Stimulated activated CD4-positive, alpha-beta T cell treated with anti-CD3 and anti-CD28 coated beads, Interleukin-12 subunit alpha, Interleukin-12 subunit beta, amount 100 ng/mL, for 24 hours (primary cell): ENCODE data around the gene SLAIN1.
"Not testable (repeated sequence)": the region's sequence is repeated elsewhere in the genome, so short reads cannot be mapped to it uniquely, and the experiment has no call there.

Experiments
- DNase-seq, 2 experiments: peaks; one replicate each; pipeline ENCODE4 v3.0.0-alpha.2; 2020; ENCODE audit warnings: low read depth in 2 of 2

Gene SLAIN1

DNA sequence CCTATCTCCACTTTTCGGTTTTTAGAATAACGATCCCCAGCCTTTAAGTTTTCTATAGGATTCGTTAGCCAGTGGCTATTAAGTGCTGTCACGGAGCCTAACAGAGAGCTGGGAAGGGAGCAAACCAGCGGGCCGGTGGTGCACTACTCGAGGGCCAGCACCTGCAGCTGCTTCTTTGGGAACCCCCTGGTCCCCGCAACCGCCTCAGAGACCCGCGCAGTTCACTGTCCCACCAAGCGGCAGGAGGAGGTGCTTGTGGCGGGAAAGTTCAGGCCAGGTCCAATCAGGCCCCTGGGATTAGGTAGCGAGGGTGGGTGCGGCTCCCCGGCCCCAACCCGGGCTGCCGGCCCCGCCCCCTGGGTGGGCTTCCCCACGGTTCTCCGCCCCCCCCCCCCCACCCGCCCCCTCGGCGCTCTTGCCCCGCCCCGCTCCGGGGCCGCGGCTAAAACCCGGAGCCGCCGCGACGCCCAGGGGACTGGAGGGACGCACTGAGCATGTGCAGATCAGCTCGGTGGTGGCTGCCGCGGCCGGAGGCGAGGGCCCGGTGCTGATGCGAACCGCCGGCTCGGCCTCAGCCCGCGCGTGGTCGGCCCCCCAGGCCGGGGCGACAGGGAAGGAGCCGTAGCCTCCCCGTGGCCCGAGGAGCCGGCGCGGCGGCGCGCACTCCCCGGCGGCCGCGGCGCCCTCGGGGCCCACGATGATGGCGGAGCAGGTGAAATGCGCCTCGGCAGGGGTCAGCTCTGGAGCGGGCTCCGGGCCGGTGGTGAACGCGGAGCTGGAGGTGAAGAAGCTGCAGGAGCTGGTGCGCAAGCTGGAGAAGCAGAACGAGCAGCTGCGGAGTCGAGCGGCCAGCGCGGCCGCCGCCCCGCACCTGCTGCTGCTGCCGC lies at the start of gene SLAIN1:
SLAIN1 (plus strand) TSS at position 471 of the 887 bp plus-strand sequence; CDS start at position 698, 227 bp downstream.
- peak; percentile 62 to 63 for DNase-seq

GRCh38 chr13:77650409-77650808 lies 47.1 kb upstream of the SLAIN1 start:
- DNase-seq, result no peak

- no peak for DNase-seq
Observed at GRCh38 chr13:77653301-77653700, 44.2 kb upstream of the SLAIN1 start.

- not testable (repeated sequence) for DNase-seq
Observed at GRCh38 chr13:77660016-77660415, 37.5 kb upstream of the SLAIN1 start.

DNA sequence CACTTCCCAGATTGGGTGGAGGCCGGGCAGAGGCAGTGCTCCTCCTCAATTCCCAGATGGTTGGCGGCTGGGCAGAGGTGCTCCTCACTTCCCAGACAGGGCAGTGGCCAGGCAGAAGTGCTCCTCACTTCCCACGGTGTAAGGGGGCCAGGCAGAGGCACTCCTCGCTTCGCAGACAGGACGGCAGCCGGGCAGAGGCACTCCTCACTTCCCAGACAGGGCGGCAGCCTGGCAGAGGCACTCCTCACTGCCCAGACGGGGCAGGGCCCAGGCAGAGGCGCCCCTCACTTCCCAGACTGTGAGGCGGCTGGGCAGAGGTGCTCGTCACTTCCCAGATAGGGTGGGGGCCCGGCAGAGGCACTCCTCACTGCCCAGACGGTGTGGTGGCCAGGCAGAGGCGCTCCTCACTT lies 36.6 kb upstream of the SLAIN1 start:
- DNase-seq, result no peak

DNA sequence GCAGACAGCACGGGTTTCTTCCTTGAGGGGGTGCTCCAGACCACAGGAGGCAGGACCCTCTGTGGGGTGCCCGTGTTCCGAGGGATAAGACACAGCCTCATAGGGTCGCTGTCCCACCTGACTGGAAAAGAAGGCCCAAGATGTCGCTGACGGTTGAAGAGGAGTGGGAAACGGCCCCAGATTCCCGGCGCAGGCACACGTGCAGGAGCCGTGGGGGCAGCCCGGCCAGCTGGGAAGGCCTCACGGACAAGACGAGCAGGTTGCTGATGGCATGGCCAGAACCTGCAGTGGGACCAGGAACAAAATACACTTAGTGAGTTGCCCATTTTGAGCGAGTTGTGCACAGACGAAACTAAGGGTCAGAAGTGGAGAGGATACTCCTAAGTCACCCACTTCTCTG lies 35.2 kb upstream of the SLAIN1 start:
- not testable (repeated sequence) for DNase-seq

DNA sequence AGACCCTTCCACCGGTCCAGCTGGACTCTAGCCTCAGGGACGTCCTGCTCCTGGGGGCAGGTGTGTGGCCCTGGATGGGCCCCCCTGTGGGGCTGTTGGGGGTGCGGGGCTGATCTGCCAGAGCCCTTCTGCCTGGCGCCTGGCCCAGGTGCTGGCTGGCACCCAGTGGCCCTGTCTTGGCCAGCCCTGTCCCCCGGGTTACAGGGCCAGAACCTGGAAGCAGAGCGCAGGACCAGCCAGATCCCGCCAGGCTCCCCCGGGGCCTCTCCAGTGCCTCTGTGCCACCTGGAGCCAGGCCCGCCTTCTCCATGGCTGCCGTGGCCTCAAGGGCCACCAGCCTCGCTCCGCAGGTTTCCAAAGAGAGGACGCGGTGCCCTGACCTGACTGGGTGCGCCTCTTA lies 34.7 kb upstream of the SLAIN1 start:
- DNase-seq, result not testable (repeated sequence)

DNA sequence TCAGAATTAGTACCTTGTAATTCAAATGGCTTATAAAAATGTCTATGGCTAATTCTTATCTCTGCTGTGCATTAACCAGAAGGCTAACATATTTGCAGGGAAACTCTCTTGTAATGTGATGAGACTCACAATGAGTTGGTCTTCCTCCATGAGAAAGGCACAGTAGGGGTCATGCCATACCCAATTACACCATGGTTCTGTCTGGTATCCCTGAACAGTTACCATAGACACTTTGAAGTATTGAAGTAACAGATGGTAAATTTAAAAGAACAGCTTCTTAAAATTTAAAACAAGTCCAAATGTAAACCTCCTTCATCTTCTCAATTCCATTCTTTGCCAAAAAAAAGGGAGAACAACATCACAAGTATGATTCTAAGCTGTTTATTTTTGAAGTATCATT lies 22.6 kb upstream of the SLAIN1 start:
- DNase-seq, result no peak

- no peak for DNase-seq
Observed at GRCh38 chr13:77678691-77679235, 18.7 kb upstream of the SLAIN1 start.

DNA sequence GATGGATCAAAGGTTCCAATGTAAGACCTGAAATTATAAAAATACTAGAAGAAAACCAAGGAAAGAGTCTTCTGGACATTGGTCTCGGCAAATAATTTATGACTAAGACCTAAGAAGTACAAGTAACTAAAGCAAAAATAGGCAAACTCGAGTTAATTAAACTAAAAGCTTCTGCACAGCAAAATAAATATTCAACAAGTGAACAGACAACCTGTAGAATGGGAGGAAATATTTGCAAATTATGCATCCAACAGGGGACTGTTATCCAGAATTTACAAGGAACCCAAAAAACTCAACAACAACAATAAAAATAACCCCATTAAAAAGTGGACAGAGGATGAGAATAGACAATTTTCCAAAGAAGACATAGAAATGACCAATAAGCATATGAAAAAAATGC lies 9.7 kb upstream of the SLAIN1 start:
- no peak for DNase-seq

DNA sequence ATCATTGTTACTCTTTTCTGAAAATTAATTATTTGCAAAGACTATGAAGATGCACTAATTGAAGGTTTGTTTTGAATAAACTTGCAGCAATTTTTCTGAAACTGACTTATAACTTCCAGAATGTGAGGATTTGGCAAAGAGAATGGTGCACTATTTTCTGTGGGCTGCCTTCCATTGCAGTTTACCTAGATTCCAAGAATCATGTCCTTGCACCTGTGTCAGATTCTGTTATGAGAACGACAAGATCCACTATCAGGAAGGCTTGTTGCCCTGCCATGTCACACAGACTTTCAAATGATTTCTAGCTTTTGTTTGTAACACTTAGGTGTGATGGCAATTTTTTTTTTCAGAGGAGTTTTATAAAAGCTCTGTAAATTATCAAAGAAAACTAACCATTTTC lies 5.6 kb upstream of the SLAIN1 start:
- no peak for DNase-seq

DNA sequence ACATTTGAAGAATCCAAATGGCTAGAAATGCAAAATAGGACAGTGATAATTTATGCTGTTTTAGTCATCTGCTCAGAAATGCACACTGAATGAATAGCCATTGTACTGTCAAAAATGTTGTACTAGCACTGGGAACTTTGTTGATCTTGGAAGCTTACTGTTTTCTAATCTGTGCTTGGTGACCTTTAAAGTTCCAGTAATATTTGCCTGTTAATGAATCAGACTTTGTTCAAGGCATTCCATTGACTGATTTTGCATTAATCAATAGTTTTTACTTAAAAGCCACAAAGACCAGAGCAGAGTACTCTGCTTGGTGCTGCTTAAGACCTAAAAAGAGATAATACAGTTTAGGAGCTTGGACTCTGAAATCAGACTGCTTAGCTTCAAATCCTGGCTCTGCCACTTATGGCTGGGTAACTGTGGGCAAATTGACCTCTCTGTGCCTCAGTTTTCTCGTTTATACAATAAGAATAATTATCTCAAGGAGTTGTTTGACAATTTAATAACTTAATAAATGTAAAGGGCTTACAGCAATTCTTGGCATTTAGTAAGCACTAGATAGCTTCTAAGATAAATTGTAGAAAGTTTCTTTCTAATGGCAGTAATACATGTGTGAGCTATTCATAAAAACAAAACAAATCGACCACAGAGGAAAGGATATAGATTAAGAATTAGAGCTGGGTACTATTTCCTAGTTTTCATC lies 4.6 kb upstream of the SLAIN1 start:
- DNase-seq, result no peak

DNA sequence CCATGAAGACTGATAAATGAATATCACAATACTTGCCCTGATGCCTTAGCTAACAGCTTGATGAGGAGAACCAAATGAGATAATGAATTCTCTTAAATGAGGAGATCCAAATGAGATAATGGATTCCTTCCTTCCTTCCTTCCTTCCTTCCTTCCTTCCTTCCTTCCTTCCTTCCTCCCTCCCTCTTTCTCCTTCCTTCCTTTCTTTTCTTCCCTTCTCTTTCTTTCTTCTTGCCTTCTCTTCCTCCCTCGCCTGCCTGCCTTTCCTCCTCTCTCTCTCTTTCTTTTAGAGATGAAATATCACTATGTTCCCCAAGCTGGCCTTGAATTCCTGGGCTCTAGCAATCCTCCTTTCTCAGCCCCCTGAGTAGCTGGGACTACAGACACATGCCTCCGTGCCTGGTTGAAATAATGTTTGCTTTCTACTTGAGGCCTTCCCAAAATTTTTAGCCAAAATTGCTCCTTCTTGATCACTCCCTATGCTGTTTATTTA lies 4.0 kb upstream of the SLAIN1 start:
- no peak for DNase-seq

DNA sequence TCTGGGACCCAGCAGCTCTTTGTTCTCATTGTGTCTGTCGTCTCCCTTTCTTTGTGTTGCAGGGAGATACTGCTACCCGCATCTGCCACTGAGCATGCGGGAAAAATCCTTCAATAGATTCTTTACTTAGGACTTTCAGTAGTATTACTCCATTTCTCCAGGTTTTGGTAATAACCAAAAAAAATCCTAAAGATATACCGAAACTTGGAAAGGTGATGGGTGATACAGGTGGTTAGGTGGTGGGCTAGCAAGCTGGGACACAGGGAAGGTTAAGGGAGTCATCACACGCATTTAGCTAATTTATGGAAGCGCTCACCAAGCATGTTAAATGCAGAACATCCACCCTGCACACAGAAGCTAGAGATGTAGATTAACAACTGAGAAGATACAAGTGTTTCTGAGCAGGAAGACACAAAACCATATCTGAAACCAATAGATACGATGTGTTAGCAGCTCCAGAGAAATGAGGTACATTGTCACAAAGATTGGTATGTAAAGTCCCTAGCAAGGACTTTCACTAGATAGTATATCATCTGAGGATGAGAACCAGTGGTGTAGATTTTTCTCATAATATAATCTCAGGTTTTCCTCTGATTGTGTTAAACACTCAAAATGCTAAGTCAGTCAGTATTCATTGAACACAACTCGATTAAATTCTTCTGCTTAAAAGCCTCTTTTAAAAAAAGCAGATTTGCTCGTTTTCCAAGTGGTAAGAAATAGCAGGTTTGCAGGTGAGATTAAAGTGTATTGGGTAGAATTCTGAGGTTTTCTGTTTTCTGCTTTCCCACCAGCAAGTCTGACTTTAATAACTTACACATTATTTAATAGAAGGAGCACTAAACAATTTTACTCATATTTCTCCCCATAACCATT lies 1.2 kb upstream of the SLAIN1 start:
- no peak for DNase-seq

GRCh38 chr13:77696879-77697216 lies 639 bp upstream of the SLAIN1 start:
- no peak for DNase-seq

GRCh38 chr13:77698201-77699058 lies 943 bp downstream of the SLAIN1 start:
- peak; percentile 6 to 11 for DNase-seq

DNA sequence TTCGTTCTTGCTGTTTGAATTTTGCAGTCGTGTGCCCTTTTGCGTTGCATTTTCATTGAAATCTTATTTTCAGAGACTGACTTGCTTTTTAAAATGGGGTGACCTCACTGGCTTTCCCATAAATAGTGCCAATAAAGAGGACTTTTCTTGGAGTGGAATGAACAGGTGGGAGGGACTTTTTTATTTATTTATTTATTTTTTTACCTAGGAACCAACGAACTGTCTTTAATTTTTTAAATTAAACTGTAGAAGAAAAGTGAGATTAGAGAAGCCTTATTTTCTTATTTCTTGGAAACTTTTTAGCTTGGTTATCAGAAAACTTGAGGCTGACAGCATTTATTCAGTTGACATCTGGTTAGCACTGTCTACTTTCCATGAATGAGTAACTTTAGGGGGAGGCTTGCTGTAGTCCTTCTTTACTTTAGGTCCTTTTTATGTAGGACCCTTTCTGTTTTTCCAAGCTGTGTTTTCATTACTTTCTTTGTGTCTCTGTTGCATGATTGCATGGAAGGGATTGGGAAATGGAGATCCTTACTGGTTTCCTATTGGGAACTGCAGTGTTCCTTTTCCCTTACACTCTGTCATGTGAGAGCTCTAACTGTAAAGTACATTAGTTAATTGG lies 1.7 kb downstream of the SLAIN1 start:
- no peak for DNase-seq

- no peak for DNase-seq
Observed at GRCh38 chr13:77701305-77701704, 3.8 kb downstream of the SLAIN1 start.

GRCh38 chr13:77702366-77702765 lies 4.9 kb downstream of the SLAIN1 start:
- no peak for DNase-seq

- no peak for DNase-seq
Observed at GRCh38 chr13:77703408-77703807, 5.9 kb downstream of the SLAIN1 start.
